AML-193 (cell line): ENCODE results near the gene DAPK2.

Experiments used
- DNase-seq, 2 experiments: peaks; one replicate each; lab custom pipeline; 2025; lab: John Stamatoyannopoulos, UW

The DAPK2 gene

DNA sequence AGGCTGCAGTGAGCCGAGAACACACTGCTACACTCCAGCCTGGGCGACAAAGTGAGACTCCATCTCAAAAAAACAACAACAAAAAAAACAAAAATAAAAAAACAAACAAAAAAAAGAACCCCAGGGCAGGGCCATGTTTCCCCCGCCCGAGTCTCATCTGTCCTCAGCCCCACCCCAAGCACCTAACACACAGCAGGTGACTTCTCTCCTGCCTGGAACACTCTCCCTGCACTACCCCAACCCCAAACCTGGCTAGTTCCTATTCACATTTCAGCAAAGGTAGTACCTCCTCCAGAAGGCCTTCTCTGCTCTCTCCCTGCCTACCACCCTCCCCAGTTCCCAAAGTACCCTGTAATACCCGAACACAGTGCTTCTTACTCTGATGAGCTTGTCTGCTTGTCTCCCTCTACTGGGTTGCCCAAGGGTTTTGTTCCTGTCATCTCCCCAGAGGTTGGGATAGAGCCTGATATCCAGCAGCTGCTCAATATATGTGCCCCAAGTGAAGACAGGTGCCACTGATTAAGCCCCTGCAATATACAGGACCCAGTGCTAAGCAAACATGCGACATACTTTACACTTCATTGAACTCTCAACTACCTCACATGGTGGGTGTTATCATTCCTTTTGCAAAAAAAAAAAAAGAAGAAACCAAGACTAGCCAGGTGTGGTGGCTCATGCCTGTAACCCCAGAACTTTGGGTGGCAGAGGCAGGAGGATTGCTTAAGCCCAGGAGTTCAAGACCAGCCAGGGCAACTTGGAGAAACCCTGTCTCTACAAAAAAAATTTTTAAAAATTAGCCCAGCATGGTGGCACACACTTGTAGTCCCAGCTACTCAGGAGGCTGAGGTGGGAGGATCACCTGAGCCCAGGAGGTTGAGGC lies 103.6 kb downstream of the DAPK2 start:
- DNase-seq, result no peak

DNA sequence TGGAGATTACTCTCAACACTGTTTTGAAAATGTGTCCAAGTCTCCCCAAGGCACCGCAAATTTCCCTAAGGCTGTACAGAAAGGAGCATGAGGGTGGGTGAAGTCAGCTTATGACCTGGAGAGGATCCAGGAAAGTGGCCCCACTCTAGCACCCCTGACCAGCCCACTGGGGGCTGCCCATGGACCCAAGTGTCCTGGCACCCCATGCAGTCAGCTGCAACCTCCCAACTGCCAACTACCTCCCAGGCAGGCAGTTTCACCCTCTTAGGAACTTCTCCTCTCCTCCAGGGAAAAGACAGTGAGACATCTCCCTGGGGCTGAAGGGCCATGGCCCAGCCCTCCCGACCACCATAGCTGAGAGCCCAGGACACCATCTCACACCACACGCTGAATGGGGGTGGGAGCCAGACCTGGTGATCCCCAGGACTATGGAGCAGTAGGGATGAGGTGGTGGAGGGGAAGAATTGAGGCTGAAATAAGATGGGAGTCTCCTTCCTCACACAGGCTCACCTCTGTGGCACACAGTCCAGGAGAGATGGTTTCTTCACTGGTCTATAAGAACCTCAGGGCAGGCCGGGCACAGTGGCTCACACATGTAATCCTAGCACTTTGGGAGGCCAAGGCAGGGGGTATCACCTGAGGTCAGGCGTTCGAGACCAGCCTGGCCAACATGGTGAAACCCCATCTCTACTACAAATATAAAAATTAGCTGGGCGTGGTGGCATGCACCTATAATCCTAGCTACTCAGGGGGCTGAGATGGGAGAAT lies 104.4 kb downstream of the DAPK2 start:
- DNase-seq, result no peak

DNA sequence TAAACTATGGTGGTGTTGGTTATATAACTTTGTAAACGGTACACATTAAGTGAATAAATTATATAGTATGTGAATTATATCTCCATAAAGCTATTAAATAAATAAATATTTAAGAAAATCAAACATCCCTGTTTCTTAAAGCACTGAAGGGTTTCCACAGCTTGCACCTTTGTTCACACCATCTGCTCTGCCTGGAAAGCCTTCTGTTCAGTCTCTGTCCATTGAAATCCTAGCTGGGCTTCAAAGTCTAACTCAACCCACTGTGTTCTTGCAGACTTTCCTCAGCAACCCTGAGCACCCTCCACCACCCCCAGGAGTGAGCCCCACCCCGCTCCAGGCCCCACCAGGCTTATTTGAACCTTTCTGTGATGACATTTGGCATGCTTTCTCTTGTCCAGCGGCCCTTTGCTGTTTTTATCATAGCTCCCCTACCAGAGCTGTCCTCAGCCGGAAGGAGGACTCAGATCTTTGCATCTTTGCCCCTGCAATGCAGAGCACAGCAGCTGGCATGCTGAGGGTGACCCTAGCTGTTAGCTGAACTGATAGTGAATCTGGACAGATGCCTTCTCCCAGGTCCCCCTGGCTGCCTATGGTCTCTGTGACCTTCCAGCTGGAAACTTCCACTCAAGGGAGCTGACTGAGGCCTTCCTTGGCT lies 105.2 kb downstream of the DAPK2 start:
- DNase-seq, result no peak

DNA sequence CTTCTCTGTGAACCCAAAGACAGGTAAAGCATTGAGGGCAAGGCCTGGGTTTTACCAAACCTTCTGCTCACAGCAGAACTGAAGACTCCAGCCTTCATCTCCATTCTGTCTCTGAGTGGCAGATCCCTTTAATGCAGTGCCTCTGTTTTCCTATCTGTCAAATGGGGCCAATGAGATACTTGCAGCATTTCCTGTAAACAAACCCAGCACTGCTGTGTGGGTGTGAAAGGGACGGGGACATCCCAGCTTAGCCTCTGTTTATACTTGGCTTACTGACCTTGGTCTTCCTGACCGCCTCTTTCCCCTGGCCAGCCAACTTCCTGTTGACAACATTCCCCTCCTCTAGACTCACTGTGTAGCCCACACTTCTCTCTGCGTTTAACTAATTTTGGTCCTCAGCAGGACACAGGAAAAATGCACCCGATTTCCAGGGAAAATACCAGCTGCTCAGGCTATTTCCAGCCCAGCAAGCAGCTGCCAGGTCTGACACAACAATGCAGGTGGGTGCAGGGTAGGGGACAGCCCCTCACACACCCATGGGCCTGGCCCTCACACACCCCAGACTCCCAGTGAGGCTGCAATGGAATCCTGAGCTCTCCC lies 106.7 kb downstream of the DAPK2 start:
- no peak for DNase-seq

DNA sequence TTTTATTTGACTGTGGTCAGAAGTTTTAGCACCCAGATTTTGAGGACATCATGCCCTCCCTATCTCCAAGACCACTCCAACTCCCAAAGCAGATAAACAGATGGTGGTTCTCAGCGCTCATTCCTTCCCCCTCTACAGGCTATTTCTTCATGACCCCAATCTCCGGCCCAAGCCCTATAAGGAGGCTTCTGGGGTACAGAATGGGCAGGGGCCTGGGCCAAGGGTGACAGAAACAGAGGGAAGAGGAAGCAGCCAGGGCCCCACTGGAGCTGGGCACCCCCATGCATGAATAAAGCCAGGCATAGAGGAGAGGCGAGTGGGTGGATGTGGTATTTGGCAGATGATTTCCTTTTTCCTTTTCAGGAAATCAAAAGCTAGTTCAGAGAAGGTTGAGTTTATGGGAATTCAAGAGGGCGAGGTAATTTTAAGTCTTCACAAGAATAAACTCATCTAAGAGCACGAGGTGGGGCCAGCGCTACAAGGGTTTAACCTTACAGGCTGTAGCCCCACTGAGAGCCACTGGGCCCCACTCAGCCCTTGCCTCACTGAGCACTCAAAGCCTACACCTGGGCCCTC lies 107.7 kb downstream of the DAPK2 start:
- no peak for DNase-seq

DNA sequence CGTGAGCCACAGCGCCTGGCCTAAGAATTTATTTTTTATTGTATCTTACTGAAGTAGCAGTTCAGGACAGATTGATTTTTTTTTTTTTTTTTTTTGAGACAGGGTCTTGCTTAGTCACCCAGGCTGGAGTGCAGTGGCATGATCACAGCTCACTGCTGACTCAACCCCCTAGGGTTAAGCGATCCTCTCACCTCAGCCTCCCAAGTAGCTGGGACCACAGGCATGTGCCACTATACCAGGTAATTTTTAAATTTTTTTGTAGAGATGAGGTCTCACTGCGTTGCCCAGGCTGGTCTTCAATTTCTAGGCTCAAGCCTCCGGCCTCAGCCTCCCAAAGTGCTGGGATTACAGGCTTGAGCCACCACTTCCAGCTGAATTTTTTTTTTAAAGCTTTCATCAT lies 112.8 kb downstream of the DAPK2 start:
- no peak for DNase-seq

DNA sequence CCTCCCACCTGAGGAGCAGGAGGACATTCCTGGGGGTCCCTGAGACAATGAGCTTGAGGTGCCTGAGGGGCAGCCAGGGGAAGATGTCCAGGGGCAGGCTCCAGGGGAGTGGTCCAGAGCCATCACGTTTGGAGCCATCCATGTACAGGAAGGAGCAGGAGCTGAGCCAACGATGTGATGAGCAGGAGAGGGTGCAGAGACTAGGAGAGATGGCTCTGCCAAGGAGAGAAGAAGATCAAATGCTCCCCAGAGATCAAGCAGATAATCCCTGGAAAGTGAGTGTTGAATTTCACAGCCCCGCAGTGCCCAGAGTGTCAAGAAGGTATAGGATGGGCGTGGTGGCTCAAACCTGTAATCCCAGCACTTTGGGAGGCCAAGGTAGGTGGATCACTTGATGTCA lies 114.7 kb downstream of the DAPK2 start:
- DNase-seq, result no peak

DNA sequence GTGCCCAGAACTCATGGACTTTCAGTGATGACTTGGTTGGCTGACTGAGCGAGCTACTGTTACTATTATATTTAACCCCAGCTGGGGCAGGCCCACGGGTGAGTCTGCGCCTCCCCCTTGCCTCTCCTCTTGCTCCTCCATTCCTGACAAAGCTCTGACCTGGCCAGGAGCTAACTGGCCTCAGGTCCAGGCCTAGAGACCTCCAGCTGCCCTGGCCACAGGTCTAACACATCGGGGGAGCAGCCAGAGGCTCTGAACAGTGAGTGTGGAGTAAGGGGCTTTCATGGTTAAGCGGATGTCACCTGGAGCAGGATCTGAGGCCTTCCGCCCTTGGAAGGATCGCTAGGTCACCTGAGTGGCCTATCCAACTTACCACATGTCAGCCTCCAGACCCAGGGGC lies 116.3 kb downstream of the DAPK2 start:
- no peak for DNase-seq

DNA sequence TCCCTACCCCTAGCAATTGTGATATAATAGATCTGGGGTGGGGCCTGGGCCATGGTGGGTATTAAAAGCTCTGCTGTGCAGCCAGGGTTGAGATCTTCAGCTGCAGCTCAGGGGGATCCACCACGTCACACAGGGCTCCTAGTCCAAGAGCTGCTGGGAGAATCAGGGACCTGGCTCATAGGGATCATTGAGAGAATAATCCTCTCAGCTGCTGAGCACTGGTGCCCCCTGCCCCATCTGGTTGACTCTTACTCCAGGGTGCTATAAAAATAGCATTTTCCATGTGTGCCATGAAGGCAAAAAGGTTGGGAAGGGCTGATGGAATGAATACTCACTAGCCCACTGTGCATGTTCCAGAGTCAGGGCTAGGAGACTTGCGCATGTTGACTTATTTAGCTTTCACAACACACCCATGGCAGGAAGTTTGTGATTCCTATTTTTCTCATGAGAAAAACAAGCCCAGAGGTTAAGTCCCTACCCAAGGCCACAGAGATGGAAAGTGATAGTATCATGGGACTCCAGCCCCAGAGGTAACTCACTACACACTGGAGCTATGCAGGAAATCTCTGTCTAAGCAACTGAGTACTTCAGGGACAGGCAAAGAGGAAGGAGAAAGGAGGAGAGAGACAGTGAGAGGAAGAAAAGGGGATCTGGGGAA lies 118.0 kb downstream of the DAPK2 start:
- DNase-seq, result no peak

DNA sequence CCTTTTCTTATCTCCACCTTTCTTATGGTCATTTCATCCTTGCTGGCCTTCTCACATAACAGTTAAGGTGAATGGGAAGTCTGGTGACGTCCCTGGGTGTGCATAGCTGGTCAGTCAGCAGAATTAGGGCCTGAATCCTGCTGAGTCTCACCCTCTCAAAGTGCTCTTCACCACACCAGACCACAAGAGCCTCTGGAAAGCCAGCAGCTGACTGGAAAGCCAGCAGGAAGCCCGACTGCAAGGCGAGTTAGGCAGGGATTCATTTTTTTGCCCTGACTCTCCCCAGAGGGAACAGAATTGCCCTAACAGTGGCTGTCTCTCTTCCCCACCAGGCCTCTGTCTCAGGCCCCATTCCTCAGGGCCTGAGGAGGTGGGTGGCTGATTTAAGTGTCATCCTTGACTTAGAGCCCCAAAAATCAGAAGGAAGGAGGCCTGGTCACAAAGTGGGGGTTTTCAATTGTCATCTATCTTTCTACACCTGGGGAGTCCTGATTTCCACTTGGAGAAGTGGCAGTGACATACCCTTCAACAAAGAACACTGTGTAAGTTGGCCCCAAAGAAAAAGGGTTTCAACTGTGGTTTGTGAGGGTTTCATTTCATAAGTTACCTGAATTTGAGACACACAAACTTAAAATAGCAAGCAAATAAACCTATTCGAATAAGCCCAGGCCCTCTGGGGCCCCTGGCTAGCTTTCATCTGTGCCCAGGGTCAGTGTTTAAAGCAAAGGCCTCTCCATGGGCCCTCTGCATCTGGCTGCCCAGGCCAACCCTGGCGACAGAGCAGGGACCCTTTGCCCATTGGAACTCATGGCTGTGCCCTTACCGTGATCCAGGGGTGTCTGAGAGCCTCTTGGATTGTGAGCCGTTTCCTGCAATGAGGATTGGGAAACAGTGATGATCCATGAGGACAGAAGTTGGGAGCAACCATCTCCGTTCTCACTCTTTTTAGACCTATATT lies 122.0 kb downstream of the DAPK2 start:
- DNase-seq, result no peak

DNA sequence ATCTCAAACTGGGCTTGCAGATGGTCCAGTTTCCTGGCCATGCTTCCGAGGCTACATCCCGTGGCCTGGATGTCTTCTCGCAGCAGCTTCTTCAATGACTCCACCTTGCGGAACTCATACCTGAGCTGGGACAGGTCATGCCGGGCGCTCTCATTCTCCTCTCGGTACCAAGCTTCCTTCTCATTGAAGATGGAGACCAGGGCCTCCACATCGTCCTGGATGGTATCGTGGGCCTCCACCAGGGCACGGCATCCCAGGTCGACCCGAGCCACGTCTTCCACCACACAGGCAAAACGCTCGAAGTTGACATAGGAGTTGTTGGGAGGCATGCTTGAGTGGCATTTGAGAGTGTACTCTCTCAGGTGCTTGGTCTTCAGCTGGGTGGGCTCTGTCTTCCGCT lies 123.4 kb downstream of the DAPK2 start:
- no peak for DNase-seq

DNA sequence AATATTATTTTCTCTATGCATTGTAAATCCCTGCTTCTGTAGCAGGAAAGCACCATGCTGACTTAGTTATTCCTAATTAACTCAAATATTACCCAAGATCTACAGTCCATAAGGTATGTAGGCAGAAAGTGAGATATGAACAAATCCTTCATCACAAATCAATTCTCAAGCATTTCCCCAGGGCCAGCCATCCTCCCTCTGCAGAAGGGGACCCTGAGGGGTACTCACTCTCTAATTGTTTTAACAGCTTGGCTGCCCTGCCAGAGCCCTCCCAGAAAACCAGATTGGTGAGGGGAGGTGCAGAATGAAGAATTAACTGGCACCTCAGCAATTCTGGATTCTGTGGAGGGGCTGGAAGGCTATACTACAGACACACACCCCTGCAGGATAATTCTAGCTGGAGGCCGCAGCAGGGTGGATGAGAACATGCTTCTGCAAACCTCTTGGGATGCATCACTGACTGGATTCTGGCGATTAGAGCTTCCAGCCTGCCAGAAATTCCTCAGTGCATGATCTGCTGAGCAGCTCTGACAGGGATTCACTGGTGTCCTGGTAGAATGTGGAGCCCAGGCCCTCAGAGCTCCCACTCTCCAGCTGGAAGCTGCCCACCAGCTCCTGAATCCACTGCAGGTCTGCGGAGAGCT lies 123.9 kb downstream of the DAPK2 start:
- no peak for DNase-seq

DNA sequence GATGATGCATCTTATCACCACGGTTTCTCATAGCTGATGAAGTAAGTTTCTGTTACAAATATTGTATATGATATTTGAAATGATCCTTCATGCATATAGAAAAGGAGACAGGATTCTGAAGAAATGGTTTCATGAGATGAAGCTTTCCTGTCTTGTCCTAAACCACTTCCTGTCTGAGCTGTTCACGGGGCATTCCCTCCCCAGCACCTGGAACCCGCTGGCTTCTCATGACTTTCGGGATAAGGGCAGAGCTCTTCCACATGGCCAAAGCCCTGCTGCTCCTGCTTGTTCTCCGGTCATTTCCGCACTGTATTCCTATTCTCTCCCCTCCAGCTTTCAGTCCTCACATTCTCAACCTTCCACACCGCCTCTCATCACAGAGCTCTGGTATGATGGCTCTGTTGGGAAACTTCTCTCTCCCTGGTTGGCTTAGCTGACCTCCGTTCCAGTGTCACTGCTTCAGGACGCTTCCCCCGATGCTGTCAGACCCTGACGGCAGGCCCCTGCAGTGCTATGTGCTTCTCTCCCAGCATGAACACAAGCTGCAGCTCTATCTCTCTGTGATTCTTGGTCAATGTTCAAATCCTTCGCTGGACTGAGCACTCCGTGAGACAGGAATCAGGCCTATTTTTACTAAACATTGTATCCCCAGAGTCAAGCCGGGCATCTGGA lies 125.6 kb downstream of the DAPK2 start:
- no peak for DNase-seq

DNA sequence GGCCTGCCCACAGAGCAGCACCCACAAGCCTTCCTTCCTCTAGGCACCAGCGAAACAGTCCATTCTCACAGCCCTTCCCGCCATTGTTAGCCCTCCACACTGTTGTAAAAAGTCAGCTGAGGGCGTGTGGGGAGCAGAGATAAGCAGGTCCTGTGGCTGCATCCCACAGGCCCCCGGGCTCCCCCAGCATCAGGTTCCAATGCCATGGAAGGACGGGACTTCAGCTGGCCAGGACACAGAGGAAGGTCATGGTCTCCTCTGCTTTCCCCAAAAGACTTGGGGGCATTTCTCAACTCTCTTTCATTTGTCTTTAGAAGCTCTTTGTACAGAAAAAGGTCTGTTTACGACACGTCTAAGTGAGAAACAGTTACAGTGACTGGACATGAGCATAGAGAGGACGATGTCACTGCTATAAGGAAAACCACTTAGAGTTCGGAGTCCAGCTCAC lies 127.4 kb downstream of the DAPK2 start:
- no peak for DNase-seq

DNA sequence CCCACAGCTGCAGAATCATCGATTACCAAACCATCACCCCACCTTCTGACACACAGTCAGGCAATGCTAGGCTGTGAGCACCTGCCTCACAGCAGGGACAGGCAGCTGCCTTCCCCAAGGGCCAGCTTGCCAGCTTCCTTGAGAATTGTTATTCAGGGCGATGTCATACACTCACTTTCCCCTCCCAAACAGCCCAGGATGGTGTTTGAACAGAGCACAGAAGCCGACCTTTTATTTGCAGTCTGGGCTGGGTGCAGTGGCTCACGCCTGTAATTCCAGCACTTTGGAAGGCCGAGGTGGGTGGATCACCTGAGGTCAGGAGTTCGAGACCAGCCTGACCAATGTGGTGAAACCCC lies 128.0 kb downstream of the DAPK2 start:
- DNase-seq, result no peak

DNA sequence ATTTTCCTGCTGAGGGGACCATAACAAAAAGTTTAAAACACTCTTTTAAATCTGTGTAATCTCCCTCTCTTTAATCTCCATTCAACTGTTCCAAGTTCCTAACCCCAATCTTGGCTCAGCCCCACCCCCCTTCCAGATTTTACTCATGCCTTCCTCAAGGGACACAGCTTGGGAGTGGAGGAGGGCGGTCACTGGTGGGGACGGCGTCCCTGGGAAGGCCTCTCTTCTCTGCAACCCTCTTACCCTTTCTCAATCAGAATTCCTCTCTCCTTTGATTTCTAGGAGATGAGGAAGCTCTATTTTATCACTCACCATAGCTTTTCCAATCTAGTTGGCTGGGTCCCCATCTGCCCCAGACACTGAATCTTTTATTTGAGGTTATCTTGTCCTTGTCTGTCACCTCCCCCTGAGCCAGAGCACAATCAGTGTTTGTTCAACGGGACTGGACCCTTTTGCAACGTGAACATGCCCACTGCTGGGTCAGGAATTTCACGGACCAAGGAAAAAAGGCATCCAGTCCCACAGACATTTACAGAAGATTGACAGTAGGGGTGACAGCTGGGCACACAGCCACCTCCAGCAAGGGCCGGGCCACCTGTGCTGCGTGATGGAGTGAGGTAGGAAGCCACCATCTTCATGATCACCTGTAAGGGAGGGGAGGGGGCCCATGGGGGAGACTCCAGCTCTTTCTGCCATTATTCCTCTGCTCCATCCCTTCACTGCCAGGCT lies 128.5 kb downstream of the DAPK2 start:
- no peak for DNase-seq

DNA sequence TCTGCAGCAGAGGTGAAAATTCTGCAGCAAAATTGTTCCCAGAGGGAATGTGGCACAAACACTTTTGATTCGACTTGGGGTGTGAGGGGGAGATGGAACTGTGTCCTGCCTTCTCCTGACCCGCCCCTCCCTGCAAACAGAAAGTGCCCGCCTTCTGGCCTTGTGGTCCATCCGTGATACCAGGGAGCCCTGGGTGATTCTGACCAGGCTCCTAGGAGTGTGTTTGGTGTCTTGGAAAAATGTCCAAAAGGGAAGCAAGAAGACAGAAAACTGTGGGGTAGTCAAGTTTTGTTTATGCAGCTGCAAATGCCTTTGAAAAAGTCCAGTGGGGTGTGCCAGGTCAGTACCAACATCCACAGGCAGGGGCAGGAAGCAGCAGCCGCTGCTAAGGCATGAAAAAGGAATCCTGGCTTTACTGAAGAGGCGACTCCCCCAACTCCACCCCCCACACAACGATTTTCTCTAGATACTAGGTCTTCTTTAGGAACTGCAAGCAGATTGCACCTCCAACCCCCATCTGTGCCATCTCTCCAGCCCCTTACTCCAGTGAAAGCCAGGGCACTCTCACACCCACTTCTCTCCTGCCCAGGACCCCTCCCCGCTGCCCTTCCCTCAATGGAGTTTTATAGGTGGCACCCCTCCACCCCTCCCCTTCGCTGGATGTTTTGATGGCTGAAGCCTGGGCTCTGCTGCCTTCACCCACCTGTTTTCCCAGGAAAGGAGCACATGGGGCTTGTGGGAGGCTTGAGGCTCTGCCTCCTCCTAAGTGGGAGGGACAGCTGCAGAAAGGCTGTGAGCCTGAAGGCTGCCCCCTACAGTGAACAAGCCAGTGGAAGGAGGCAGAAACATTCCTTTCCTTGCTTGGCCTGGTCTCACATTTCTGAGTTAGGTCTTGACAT lies 130.2 kb downstream of the DAPK2 start:
- DNase-seq, result no peak
